ENCODE data around the gene CAVIN2.

Gene CAVIN2

GRCh38 chr2:191839918-191840804 is 6.7 kb downstream of the CAVIN2 start:
- DNase-seq (ENCODE audit: low read depth, low spot score): no peak

GRCh38 chr2:191838526-191838925 is 8.4 kb downstream of the CAVIN2 start:
- DNase-seq (ENCODE audit: low read depth, low spot score): no peak

GRCh38 chr2:191836853-191837769 is 9.8 kb downstream of the CAVIN2 start:
- no peak for DNase-seq (ENCODE audit: low read depth, low spot score)

GRCh38 chr2:191836471-191836852 is 10.4 kb downstream of the CAVIN2 start:
- DNase-seq (ENCODE audit: low read depth, low spot score): no peak

- no peak for DNase-seq (ENCODE audit: low read depth, low spot score)
Measured at GRCh38 chr2:191835539-191836350, 11.1 kb downstream of the CAVIN2 start.

- DNase-seq (ENCODE audit: low read depth, low spot score): no peak
Measured at GRCh38 chr2:191835100-191835499, 11.8 kb downstream of the CAVIN2 start.

- no peak for DNase-seq (ENCODE audit: low read depth, low spot score)
Measured at GRCh38 chr2:191833356-191833755, 13.5 kb downstream of the CAVIN2 start.

GRCh38 chr2:191832668-191833067 is 14.2 kb downstream of the CAVIN2 start:
- DNase-seq (ENCODE audit: low read depth, low spot score): no peak

GRCh38 chr2:191831410-191831994 is 15.4 kb downstream of the CAVIN2 start:
- no peak for DNase-seq (ENCODE audit: low read depth, low spot score)

- DNase-seq (ENCODE audit: low read depth, low spot score): no peak
Measured at GRCh38 chr2:191824398-191824797, 22.5 kb downstream of the CAVIN2 start.

- DNase-seq (ENCODE audit: low read depth, low spot score): no peak
Measured at GRCh38 chr2:191821078-191821477, 25.8 kb downstream of the CAVIN2 start.

GRCh38 chr2:191818725-191819350 is 28.1 kb downstream of the CAVIN2 start:
- no peak for DNase-seq (ENCODE audit: low read depth, low spot score)

- no peak for DNase-seq (ENCODE audit: low read depth, low spot score)
Measured at GRCh38 chr2:191818133-191818532, 28.8 kb downstream of the CAVIN2 start.

- DNase-seq (ENCODE audit: low read depth, low spot score): no peak
Measured at GRCh38 chr2:191815010-191815409, 31.9 kb downstream of the CAVIN2 start.

- DNase-seq (ENCODE audit: low read depth, low spot score): no peak
Measured at GRCh38 chr2:191813943-191814342, 32.9 kb downstream of the CAVIN2 start.

- DNase-seq (ENCODE audit: low read depth, low spot score): no peak
Measured at GRCh38 chr2:191811807-191812602, 34.9 kb downstream of the CAVIN2 start.

- no peak for DNase-seq (ENCODE audit: low read depth, low spot score)
Measured at GRCh38 chr2:191806396-191806795, 40.5 kb downstream of the CAVIN2 start.

- DNase-seq (ENCODE audit: low read depth, low spot score): no peak
Measured at GRCh38 chr2:191804766-191805165, 42.1 kb downstream of the CAVIN2 start.

GRCh38 chr2:191803007-191803406 is 43.9 kb downstream of the CAVIN2 start:
- no peak for DNase-seq (ENCODE audit: low read depth, low spot score)

- no peak for DNase-seq (ENCODE audit: low read depth, low spot score)
Measured at GRCh38 chr2:191802180-191802579, 44.7 kb downstream of the CAVIN2 start.
